Smooth muscle cell of the brain vasculature (primary cell): ENCODE data around the gene LGALS3BP.

Experiments
- DNase-seq: peaks from one replicate; pipeline ENCODE4 v3.0.0-alpha.2; 2012; ENCODE audit warnings: low read depth, low spot score

LGALS3BP gene

GRCh38 chr17:78981010-78981888 lies 1.5 kb upstream of the LGALS3BP start:
- DNase-seq = no peak

- DNase-seq = no peak
Observed at GRCh38 chr17:78980624-78980972, 875 bp upstream of the LGALS3BP start.

- no peak for DNase-seq
Observed at GRCh38 chr17:78977997-78978973, 1.4 kb downstream of the LGALS3BP start.

GRCh38 chr17:78977681-78977943 lies 2.1 kb downstream of the LGALS3BP start:
- DNase-seq = no peak

GRCh38 chr17:78976907-78977680 lies 2.6 kb downstream of the LGALS3BP start:
- DNase-seq = no peak

GRCh38 chr17:78974635-78975591 lies 4.8 kb downstream of the LGALS3BP start:
- no peak for DNase-seq

- DNase-seq = no peak
Observed at GRCh38 chr17:78973792-78974520, 5.8 kb downstream of the LGALS3BP start.

- no peak for DNase-seq
Observed at GRCh38 chr17:78973196-78973595, 6.5 kb downstream of the LGALS3BP start.

- DNase-seq = no peak
Observed at GRCh38 chr17:78972507-78973105, 7.1 kb downstream of the LGALS3BP start.

- no peak for DNase-seq
Observed at GRCh38 chr17:78971756-78972506, 7.8 kb downstream of the LGALS3BP start.

GRCh38 chr17:78970834-78971755 lies 8.6 kb downstream of the LGALS3BP start:
- no peak for DNase-seq

GRCh38 chr17:78969865-78970264 lies 9.9 kb downstream of the LGALS3BP start:
- DNase-seq = no peak

- DNase-seq = no peak
Observed at GRCh38 chr17:78967782-78968362, 11.9 kb downstream of the LGALS3BP start.

GRCh38 chr17:78966910-78967600 lies 12.7 kb downstream of the LGALS3BP start:
- DNase-seq = no peak

GRCh38 chr17:78966123-78966813 lies 13.5 kb downstream of the LGALS3BP start:
- DNase-seq = no peak

GRCh38 chr17:78965491-78965924 lies 14.2 kb downstream of the LGALS3BP start:
- DNase-seq = no peak
